A172 (cell line): ENCODE measurements around the gene CC2D1B. TPM values are rescaled to one million over a fixed set of nuclear protein-coding genes. Genes with fewer than 3 reads are reported as not detected.
"Not testable (repeated sequence)": the region's sequence is repeated elsewhere in the genome, so short reads cannot be mapped to it uniquely, and the experiment has no call there.

ENCODE experiments used
- DNase-seq: peaks from one replicate; pipeline ENCODE4 v3.0.0-alpha.2; 2015; ENCODE audit warnings: low spot score
- total RNA-seq: library from RNA; depleted of rRNA; stranded (reverse); fragments of >200 nt; shearing (Covaris generic); gene quantifications from 2 replicates; pipeline ENCODE4 v1.2.3, GENCODE V29; 2014; rRNA removed

The CC2D1B gene
- 44.3 and 48.9 TPM in 2 replicates for total RNA-seq

GRCh38 chr1:52365746-52366516 lies at the start of gene CC2D1B:
TSS of gene CC2D1B (minus strand) at chr1:52366205. CDS start at chr1:52364620, 1,585 bp downstream.
- DNase-seq: peak; percentile 97

GRCh38 chr1:52414942-52415341 lies 48.9 kb upstream of the CC2D1B start:
- no peak for DNase-seq

DNA sequence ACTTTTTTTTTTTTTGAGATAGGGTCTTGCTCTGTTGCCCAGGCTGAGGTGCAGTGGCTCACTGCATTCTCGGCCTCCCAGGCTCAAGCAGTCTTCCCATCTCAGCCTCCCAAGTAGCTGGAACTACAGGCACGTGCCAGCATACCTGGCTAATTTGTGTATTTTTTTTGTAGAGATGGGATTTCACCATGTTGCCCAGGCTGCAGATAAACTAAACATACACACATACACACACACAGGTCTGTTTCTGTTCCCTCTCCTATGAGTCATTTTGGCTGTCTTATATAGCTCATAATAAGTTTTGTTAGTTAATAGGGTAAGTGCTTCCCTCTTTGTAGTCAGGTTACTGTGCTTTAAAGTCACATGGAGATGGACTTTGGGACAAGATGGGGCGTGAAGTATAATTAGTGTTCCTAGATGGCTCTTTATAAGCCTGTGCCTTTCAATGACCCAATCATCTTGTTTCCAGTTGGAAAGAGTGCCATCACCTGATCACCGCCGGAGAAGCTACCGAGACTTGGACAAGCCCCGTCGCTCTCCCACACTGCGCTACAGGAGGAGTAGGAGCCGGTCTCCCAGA lies 47.5 kb upstream of the CC2D1B start:
- DNase-seq: no peak

DNA sequence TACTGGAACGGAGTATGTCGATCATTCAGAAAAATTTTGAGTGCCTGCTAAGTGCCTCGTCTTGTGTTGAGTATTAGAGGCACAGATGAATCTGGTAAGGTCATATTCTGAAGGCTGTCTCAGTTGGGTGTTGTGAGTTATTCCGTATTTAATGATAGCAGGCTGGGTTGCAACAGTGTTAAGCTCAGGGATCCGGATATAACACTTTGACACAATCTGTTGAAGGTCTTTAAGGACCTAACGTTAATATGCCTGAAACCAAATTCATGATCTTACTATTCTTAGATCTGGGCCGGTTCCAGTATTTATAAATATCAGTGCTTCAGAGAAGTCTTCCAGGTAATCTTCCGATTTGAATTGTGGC lies 39.0 kb upstream of the CC2D1B start:
- no peak for DNase-seq

GRCh38 chr1:52404116-52404974 lies 38.3 kb upstream of the CC2D1B start, which contains the start of the genes ORC1 and PRPF38A:
TSS of gene ORC1 (minus strand) at chr1:52404423. CDS start at chr1:52402223, 2,200 bp downstream.
TSS of gene PRPF38A (plus strand) at chr1:52404602. CDS start at chr1:52404750, 148 bp downstream.
- DNase-seq: peak; percentile 95

- peak; percentile 73 for DNase-seq
Observed at GRCh38 chr1:52403566-52404115, 37.6 kb upstream of the CC2D1B start.

DNA sequence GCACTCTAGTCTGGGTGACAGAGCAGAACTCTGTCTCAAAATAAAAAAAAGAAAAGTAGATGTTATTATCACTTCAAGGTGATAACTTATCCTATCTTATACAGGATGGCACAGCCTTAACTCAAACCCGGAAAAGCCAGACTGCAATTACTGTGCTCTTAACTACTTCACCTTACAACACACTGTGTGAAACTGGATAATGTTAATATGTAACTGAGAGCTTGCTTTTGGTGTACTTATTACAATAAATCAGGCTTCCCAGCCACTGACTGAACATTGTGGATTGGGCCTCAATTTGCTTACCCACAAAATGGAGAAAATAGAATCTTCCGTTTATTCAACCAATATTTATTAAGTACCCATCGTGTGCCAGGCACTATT lies 36.8 kb upstream of the CC2D1B start:
- DNase-seq: no peak

DNA sequence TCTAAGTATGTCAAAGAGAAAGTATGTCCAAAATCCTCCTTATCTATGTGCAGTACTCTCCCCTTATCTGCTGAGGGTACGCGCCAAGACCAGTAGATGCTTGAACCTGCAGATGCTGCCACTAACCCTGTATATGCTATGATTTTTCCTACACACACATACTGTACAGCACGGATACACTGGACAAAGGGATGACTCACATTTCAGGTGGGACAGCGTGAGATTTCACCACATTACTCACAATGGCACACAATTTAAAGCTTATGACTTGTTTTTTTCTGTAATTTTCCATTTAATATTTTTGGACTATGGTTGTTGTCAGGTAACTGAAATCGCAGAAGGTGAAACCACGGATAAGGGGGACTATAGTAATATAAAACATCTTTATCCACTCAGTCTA lies 34.1 kb upstream of the CC2D1B start:
- no peak for DNase-seq

GRCh38 chr1:52399629-52400028 lies 33.6 kb upstream of the CC2D1B start:
- DNase-seq: no peak

DNA sequence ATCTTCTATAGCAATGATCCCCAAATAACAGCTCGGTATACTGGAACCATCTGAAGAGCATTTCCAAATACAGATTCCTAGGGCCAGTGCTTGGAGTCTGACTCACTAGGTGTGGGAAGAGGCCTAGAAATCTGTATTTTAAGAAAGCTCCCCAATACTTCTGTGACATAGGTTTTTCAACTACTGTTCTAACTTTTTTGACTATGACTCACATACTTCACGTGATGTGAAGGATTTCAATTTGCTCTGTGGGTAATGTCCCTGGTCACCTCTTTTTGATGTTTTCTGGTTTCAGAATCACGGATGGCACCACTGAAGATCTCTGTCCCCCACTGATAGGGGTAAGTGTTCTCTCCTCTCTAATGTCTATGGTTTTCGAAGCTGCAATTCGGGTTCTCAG lies 27.2 kb upstream of the CC2D1B start:
- no peak for DNase-seq

DNA sequence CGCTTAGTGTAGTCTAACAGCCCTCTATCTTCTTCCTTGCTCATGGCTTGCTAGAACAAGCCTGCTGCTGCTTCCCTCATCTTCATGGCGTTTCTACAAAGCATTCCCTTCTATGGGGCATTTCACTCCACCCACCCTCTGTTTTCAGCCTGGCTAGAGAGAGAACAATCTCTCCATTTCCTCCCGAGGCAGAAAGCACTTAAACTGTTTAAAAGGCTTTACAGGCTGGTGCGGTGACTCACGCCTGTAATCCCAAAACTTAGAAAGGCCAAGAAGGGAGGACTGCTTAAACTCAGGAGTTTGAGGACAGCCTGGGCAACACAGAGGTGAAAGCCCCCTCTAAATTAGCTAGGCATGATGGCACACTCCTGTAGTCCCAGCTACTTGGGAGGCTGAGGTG lies 20.5 kb upstream of the CC2D1B start:
- no peak for DNase-seq

- DNase-seq: no peak
Observed at GRCh38 chr1:52385376-52385775, 19.4 kb upstream of the CC2D1B start.

DNA sequence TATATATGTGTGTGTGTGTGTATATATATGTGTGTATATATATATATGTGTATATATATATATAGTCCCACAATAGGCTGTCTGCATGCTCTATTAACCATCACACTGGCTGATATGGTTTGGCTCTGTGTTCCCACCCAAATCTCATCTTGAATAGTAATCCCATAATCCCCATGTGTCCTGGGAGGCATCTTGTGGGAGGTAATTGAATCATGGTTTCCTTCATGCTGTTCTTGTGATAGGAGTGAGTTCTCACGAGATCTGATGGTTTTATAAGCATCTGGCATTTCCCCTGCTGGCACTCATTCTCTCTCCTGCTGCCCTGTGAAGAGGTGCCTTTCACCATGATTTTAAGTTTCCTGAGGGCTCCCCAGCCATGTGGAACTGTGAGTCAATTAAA lies 3.8 kb upstream of the CC2D1B start:
- not testable (repeated sequence) for DNase-seq

GRCh38 chr1:52368383-52369172 lies 2.6 kb upstream of the CC2D1B start:
- no peak for DNase-seq

GRCh38 chr1:52367272-52367671 lies 1.3 kb upstream of the CC2D1B start:
- DNase-seq: no peak

GRCh38 chr1:52366517-52366827 lies 467 bp upstream of the CC2D1B start:
- DNase-seq: no peak

DNA sequence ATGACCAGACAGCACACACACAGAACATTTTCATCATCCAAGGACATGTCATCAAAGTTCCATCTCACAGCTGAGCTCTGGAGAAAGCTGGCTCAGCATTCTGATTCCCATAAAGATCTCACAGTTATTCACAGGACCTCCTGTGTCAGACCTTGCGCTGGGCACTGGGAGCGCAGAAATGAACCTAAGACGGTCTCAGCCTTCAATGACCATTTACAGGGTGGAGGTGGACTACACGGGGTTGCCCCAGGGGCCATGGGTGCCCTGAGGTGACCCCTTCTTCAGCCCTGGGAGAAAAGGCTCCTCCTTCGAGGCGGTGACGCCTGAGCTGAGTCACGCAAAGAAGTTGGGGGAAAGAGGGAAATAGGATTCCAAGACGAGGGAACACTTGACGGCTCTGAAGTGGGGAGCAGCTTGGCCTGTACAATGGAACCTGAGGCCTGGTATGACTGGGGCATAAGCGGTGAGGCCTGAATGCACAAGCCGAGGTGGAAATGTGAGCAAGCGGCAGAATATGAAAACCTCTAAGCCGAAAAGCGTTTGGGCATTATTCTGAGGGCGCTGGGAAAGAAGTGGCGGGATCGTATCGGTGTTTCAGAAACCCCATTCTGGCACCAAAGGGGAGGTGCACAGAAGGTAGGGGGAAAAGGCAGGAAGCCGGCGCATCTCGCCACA lies 797 bp downstream of the CC2D1B start:
- peak; percentile 73 for DNase-seq

DNA sequence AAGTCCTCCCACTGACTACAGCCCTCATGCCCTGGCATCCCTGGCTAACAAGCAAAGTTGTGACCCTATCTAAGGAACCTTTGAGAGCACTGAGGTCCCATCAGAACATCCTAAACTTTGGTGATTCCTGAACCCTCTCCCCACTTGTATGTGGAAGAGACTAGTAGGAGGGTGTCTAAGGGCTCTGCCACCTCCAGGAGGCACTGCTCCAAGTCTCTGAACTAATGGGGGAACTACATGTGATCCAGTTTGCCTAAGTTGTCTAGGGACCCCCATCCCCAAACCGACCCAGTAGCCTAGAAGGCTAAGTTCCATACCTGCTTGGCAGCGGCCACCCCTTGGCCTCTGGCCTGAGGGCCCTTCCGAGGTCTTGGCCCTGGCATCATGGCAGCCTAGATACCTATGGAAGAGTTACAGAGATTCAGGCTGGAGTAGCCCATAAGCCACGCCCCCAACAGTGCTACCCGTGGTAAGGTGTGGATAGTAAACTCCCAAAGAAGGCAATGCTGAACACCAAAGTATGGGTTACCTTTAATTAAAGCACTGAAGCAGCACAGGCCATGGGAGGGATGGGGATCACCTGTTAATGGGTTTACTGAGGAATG lies 1.7 kb downstream of the CC2D1B start:
- no peak for DNase-seq

GRCh38 chr1:52360595-52360968 lies 5.4 kb downstream of the CC2D1B start:
- DNase-seq: no peak
